A549 (cell line): Measurements from ENCODE around the gene ZNF12.

Experiments
- KDM1A ChIP-seq: fragments of 200-600 bp; sonication (generic); IDR thresholded peaks from 2 replicates; pipeline ENCODE4 v1.6.1; 2016; ENCODE audit warnings: low read depth, mild to moderate bottlenecking
- PHF8 ChIP-seq: fragments of 200-600 bp; sonication (generic); IDR thresholded peaks from 2 replicates; pipeline ENCODE4 v1.6.1; 2016; ENCODE audit warnings: low read depth, mild to moderate bottlenecking, antibody characterized with exemption, moderate library complexity, borderline replicate concordance
- POLR2A ChIP-seq: IDR thresholded peaks from 2 replicates; pipeline ENCODE4 v1.6.1; 2012; ENCODE audit warnings: mild to moderate bottlenecking, low read length
- RNF2 ChIP-seq: fragments of 200-600 bp; sonication (generic); IDR thresholded peaks from 2 replicates; pipeline ENCODE4 v1.6.1; 2016; ENCODE audit warnings: low read depth, mild to moderate bottlenecking, antibody characterized with exemption, moderate library complexity, borderline replicate concordance
- TF ChIP-seq, protein P1 (sequence below): fragments of >200 bp; sonication (Bioruptor Twin); formaldehyde crosslinking; IDR thresholded peaks from 3 replicates; pipeline ENCODE4 v1.5.1; 2016

DNA sequence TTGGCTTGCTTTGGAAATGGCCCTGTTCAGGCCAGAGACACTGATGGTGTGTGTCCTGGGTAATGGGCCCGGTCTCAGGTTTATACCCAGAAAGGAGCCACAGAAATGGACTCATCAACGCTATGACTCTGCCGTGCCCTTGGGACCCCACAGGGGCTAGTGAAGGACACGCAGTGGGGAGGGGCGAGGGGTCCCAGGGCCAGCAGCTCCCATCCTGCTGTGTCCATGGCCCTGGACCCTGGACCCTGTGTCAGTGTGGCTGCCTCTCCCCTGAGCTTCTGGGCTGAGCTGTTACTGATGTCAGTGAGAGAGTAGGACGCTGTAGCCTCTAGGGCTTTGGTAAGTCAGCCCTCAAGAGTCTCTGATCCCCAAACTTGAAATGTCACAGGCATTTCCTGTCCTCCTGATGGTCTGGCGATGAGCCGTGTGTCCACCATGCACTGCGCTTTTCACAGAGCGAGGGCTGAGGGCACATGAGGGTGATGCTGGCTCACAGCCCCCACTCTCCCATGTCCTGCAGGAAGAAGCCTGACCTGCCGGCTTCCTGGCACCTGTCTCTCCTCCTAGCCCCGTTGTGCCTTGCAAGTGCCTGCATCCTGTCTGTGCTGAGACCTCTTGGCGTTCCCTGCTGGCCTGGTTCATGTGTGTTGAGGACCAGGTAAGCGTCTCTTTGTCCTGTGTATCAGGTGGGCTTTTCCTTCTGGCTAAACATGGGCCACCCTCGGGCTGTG lies 65.3 kb downstream of the ZNF12 start:
- TF ChIP-seq PHF8 (no peak), KDM1A (no peak), POLR2A (no peak), RNF2 (no peak)
- TF ChIP-seq, protein P1, sequence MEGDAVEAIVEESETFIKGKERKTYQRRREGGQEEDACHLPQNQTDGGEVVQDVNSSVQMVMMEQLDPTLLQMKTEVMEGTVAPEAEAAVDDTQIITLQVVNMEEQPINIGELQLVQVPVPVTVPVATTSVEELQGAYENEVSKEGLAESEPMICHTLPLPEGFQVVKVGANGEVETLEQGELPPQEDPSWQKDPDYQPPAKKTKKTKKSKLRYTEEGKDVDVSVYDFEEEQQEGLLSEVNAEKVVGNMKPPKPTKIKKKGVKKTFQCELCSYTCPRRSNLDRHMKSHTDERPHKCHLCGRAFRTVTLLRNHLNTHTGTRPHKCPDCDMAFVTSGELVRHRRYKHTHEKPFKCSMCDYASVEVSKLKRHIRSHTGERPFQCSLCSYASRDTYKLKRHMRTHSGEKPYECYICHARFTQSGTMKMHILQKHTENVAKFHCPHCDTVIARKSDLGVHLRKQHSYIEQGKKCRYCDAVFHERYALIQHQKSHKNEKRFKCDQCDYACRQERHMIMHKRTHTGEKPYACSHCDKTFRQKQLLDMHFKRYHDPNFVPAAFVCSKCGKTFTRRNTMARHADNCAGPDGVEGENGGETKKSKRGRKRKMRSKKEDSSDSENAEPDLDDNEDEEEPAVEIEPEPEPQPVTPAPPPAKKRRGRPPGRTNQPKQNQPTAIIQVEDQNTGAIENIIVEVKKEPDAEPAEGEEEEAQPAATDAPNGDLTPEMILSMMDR: no peak
